Neural progenitor cell (in vitro differentiated cells): ENCODE data around the gene ECE2. TPM values are rescaled to one million over a fixed set of nuclear protein-coding genes. Genes with fewer than 3 reads are reported as not detected.

Experiments
- DNase-seq: peaks from one replicate; pipeline ENCODE4 v3.0.0-alpha.2; 2016; ENCODE audit warnings: low spot score
- H2AFZ ChIP-seq: fragments of 200-600 bp; sonication (generic); replicated peaks from 2 replicates; pipeline ENCODE4 v1.6.1; 2016; ENCODE audit warnings: antibody characterized with exemption
- H3F3A ChIP-seq: fragments of 200-600 bp; sonication (generic); 2 replicates; pipeline ENCODE4 v1.6.1; 2016; ENCODE audit warnings: antibody characterized with exemption, low read depth
- H3K27ac ChIP-seq: fragments of 200-600 bp; sonication (generic); 2 replicates; pipeline ENCODE4 v1.5.1; 2016; ENCODE audit warnings: mild to moderate bottlenecking
- H3K27me3 ChIP-seq: fragments of 200-600 bp; sonication (generic); 2 replicates; pipeline ENCODE4 v1.6.1; 2016; ENCODE audit warnings: mild to moderate bottlenecking, moderate library complexity
- H3K36me3 ChIP-seq: fragments of 200-600 bp; sonication (generic); 2 replicates; pipeline ENCODE4 v1.5.1; 2016
- H3K4me1 ChIP-seq: fragments of 200-600 bp; sonication (generic); 2 replicates; pipeline ENCODE4 v1.6.1; 2016; ENCODE audit warnings: mixed run types
- H3K4me2 ChIP-seq: fragments of 200-600 bp; sonication (generic); 2 replicates; pipeline ENCODE4 v1.6.1; 2016
- H3K4me3 ChIP-seq: fragments of 200-600 bp; sonication (generic); 2 replicates; pipeline ENCODE4 v1.5.1; 2016
- H3K79me2 ChIP-seq: fragments of 200-600 bp; sonication (generic); 2 replicates; pipeline ENCODE4 v1.6.1; 2016; ENCODE audit warnings: low read depth
- H3K9ac ChIP-seq: fragments of 200-600 bp; sonication (generic); 2 replicates; pipeline ENCODE4 v1.6.1; 2016
- H3K9me3 ChIP-seq: fragments of 200-600 bp; sonication (generic); 2 replicates; pipeline ENCODE4 v1.5.1; 2016; ENCODE audit warnings: low read depth
- H4K20me1 ChIP-seq: fragments of 200-600 bp; sonication (generic); 2 replicates; pipeline ENCODE4 v1.6.1; 2016; ENCODE audit warnings: low read depth
- H3K27ac Mint-ChIP-seq: 3 replicates; pipeline ENCODE4 v1.8.0; 2021; ENCODE audit warnings: mixed read lengths
- H3K27me3 Mint-ChIP-seq: 2 replicates; pipeline ENCODE4 v1.8.0; 2022; ENCODE audit warnings: low read depth, mild to moderate bottlenecking, inconsistent platforms, moderate library complexity, mixed read lengths; ENCODE audit not compliant: insufficient read depth
- H3K36me3 Mint-ChIP-seq: 3 replicates; pipeline ENCODE4 v1.8.0; 2021; ENCODE audit warnings: mixed read lengths
- H3K4me1 Mint-ChIP-seq: 3 replicates; pipeline ENCODE4 v1.8.0; 2021; ENCODE audit warnings: mixed read lengths
- H3K4me3 Mint-ChIP-seq: 3 replicates; pipeline ENCODE4 v1.8.0; 2021; ENCODE audit warnings: mild to moderate bottlenecking, moderate library complexity, mixed read lengths
- H3K9me3 Mint-ChIP-seq: 3 replicates; pipeline ENCODE4 v1.8.0; 2020; ENCODE audit warnings: mixed read lengths
- EZH2 ChIP-seq: fragments of 200-600 bp; sonication (generic); IDR thresholded peaks from 2 replicates; pipeline ENCODE4 v1.6.1; 2017; ENCODE audit warnings: antibody characterized with exemption, mild to moderate bottlenecking, moderate library complexity
- EZH2phosphoT487 ChIP-seq: fragments of 200-600 bp; sonication (generic); IDR thresholded peaks from 2 replicates; pipeline ENCODE4 v1.6.1; 2017; ENCODE audit warnings: antibody characterized with exemption
- total RNA-seq: library from RNA; depleted of rRNA; stranded (reverse); fragments of >200 nt; gene quantifications from 2 replicates; pipeline ENCODE4 v1.2.3, GENCODE V29; 2015; ENCODE audit warnings: low replicate concordance
- TF ChIP-seq, protein P1 (sequence below): fragments of 200-600 bp; sonication (generic); IDR thresholded peaks from 2 replicates; pipeline ENCODE4 v1.5.1; 2017; ENCODE audit warnings: antibody characterized with exemption, mild to moderate bottlenecking

ECE2 gene
- total RNA-seq, 1 donor from 2014 or later, result not detected

DNA sequence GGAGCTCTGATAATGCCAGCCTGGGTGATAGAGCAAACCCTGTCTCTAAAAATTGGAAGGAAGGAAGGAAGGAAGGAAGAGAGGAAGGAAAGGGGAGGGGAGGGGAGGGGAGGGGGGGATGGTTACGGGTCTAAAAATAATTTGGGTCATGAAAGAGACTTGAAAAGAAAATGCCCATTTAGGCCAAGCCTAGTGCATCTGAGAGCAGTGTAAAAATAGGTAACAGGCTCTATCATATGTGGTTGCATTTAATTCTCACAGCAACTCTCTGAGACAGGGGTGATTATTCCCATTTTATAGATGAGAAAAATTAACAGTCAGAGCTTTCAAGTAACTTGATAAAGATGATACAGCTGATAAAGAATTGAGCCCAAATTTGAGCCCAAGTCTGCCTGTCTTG, 3.6 kb upstream of the ECE2 start:
- H3K36me3 Mint-ChIP-seq, result no peaks in the 10 kb centered on the region
- H3K4me3 ChIP-seq, result no peak overlapping the region
- no peaks in the 10 kb centered on the region for H3K36me3 ChIP-seq
- no peak overlapping the region for H3K4me2 ChIP-seq
- H2AFZ ChIP-seq, result no peak overlapping the region
- no peaks in the 10 kb centered on the region for H4K20me1 ChIP-seq
- no peak overlapping the region for H3K4me3 Mint-ChIP-seq
- no peak overlapping the region for H3K9ac ChIP-seq
- peaks cover 56% of the 10 kb centered on the region for H3K27me3 ChIP-seq
- TF ChIP-seq EZH2phosphoT487 (no peak), EZH2 (no peak)
- TF ChIP-seq, protein P1, sequence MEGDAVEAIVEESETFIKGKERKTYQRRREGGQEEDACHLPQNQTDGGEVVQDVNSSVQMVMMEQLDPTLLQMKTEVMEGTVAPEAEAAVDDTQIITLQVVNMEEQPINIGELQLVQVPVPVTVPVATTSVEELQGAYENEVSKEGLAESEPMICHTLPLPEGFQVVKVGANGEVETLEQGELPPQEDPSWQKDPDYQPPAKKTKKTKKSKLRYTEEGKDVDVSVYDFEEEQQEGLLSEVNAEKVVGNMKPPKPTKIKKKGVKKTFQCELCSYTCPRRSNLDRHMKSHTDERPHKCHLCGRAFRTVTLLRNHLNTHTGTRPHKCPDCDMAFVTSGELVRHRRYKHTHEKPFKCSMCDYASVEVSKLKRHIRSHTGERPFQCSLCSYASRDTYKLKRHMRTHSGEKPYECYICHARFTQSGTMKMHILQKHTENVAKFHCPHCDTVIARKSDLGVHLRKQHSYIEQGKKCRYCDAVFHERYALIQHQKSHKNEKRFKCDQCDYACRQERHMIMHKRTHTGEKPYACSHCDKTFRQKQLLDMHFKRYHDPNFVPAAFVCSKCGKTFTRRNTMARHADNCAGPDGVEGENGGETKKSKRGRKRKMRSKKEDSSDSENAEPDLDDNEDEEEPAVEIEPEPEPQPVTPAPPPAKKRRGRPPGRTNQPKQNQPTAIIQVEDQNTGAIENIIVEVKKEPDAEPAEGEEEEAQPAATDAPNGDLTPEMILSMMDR, result no peak
- H3K4me1 ChIP-seq, result no peaks in the 10 kb centered on the region
- H3K4me1 Mint-ChIP-seq, result peaks cover 9% of the 10 kb centered on the region
- no peaks in the 10 kb centered on the region for H3F3A ChIP-seq
- no peak overlapping the region for H3K27ac ChIP-seq
- no peak for DNase-seq
- H3K9me3 ChIP-seq, result no peaks in the 10 kb centered on the region
- peaks cover 18% of the 10 kb centered on the region for H3K27me3 Mint-ChIP-seq
- H3K9me3 Mint-ChIP-seq, result no peaks in the 10 kb centered on the region
- no peaks in the 10 kb centered on the region for H3K79me2 ChIP-seq
- no peak overlapping the region for H3K27ac Mint-ChIP-seq

DNA sequence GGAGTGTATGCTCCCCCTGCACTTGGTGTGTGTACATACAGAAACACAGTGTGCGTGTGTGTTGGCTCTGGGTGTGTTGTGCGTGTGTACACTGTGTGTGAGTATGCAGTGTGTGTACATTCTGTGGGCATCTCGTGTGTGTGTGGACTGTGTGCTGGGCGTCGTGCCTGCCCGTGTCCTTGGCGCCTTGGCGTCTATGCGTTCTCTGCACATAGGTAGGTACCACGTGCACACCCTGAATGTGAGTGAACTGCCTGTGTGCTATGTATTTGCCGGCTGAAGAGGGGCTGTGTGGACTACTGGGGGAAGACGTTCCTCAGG, 481 bp upstream of the ECE2 start:
- Histone ChIP-seq H3K9ac (no peak overlapping the region), H3K4me2 (peak overlapping the region; percentile 66), H3K4me3 (peak overlapping the region; percentile 22), H3K27me3 (peaks cover 54% of the 10 kb centered on the region), H3F3A (no peaks in the 10 kb centered on the region), H4K20me1 (no peaks in the 10 kb centered on the region), H3K4me1 (no peaks in the 10 kb centered on the region), H3K36me3 (no peaks in the 10 kb centered on the region), H3K27ac (no peak overlapping the region), H3K9me3 (no peaks in the 10 kb centered on the region), H2AFZ (no peak overlapping the region), H3K79me2 (no peaks in the 10 kb centered on the region)
- no peaks in the 10 kb centered on the region for H3K36me3 Mint-ChIP-seq
- TF ChIP-seq EZH2phosphoT487 (no peak), EZH2 (no peak)
- TF ChIP-seq, protein P1, result no peak
- H3K27ac Mint-ChIP-seq, result no peak overlapping the region
- H3K27me3 Mint-ChIP-seq, result peaks cover 33% of the 10 kb centered on the region
- no peak overlapping the region for H3K4me3 Mint-ChIP-seq
- H3K9me3 Mint-ChIP-seq, result no peaks in the 10 kb centered on the region
- H3K4me1 Mint-ChIP-seq, result peaks cover 9% of the 10 kb centered on the region
- no peak for DNase-seq

DNA sequence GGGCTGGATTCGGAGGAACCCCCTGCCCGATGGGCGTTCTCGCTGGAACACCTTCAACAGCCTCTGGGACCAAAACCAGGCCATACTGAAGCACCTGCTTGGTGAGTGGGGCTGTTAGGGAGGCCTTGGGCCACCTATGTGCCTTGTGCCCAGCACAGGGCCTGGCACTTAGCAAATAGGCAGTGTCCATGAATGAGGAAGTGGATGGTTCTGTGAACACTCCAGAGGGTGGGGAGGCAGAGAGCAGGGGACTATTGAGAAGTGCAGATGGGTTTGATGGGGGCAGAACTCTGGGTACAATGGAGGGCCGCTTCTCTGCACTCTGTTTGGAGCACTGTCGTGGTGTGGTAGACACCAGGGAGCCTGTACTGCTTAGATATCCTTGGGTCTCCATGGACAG, 1.5 kb downstream of the ECE2 start:
- Histone ChIP-seq H3F3A (no peaks in the 10 kb centered on the region), H3K27me3 (peaks cover 54% of the 10 kb centered on the region), H3K9me3 (no peaks in the 10 kb centered on the region), H3K4me2 (no peak overlapping the region), H3K27ac (no peak overlapping the region), H2AFZ (no peak overlapping the region), H3K9ac (no peak overlapping the region), H3K79me2 (no peaks in the 10 kb centered on the region), H3K4me3 (no peak overlapping the region), H3K36me3 (no peaks in the 10 kb centered on the region), H4K20me1 (no peaks in the 10 kb centered on the region), H3K4me1 (no peaks in the 10 kb centered on the region)
- no peaks in the 10 kb centered on the region for H3K9me3 Mint-ChIP-seq
- TF ChIP-seq EZH2phosphoT487 (no peak), EZH2 (no peak)
- TF ChIP-seq, protein P1, result no peak
- no peaks in the 10 kb centered on the region for H3K36me3 Mint-ChIP-seq
- peak overlapping the region; percentile 25 for H3K4me3 Mint-ChIP-seq
- DNase-seq, result no peak
- H3K27me3 Mint-ChIP-seq, result peaks cover 33% of the 10 kb centered on the region
- no peak overlapping the region for H3K27ac Mint-ChIP-seq
- peaks cover 9% of the 10 kb centered on the region for H3K4me1 Mint-ChIP-seq

DNA sequence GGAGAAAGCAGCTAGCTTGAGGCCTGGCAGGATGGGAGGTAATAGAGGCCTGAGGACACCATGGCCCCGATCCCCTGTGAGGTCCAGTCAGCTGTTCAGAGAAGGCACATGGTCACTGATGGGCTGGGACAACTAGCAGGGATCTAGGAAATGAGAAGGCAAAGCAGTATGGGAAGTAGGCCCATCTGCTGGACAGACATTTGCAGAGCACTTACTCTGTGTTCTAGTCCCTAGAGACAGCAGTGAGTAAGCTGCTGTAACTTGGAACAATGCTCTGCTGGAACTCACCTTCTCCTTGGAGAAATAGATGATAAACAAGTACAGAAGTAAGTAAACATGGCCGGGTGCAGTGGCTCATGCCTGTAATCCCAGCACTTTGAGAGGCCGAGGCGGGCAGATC, 7.1 kb downstream of the ECE2 start:
- Histone ChIP-seq H3K36me3 (no peaks in the 10 kb centered on the region), H3K27me3 (peaks cover 7% of the 10 kb centered on the region), H3K4me2 (no peak overlapping the region), H3K27ac (no peak overlapping the region), H3K4me3 (no peak overlapping the region), H3K79me2 (no peaks in the 10 kb centered on the region), H3K9ac (no peak overlapping the region), H4K20me1 (no peaks in the 10 kb centered on the region), H2AFZ (no peak overlapping the region), H3F3A (no peaks in the 10 kb centered on the region), H3K4me1 (no peaks in the 10 kb centered on the region), H3K9me3 (no peaks in the 10 kb centered on the region)
- no peaks in the 10 kb centered on the region for H3K9me3 Mint-ChIP-seq
- H3K4me3 Mint-ChIP-seq, result no peak overlapping the region
- TF ChIP-seq EZH2phosphoT487, result no peak
- TF ChIP-seq, protein P1, result no peak
- no peak for TF ChIP-seq EZH2
- H3K27ac Mint-ChIP-seq, result no peak overlapping the region
- DNase-seq, result no peak
- peaks cover 25% of the 10 kb centered on the region for H3K27me3 Mint-ChIP-seq
- peaks cover 6% of the 10 kb centered on the region for H3K4me1 Mint-ChIP-seq
- no peaks in the 10 kb centered on the region for H3K36me3 Mint-ChIP-seq
